Right cardiac atrium (tissue), 5 donors: Measurements from ENCODE around the gene TBXAS1. TPM values are rescaled to one million over a fixed set of nuclear protein-coding genes. Genes with fewer than 3 reads are reported as not detected.

Source experiments
- ATAC-seq, 2 donors: fragments of 200-7000 bp; cut with Tn5 transposase; one replicate each; pipeline versions ENCODE4 v1.8.0 to v1.9.1; 2020; ENCODE audit warnings: moderate library complexity in 2 of 2, mild to moderate bottlenecking in 1 of 2
- DNase-seq, 3 donors: peaks; one replicate each; pipeline ENCODE4 v3.0.0-alpha.2; 2020
- H3K27ac ChIP-seq: one replicate; pipeline ENCODE4 v1.5.1; 2013; ENCODE audit warnings: mild to moderate bottlenecking, low read length, control low read depth, moderate library complexity
- H3K27me3 ChIP-seq: one replicate; pipeline ENCODE4 v1.6.1; 2013; ENCODE audit not compliant: control insufficient read depth, insufficient read depth
- H3K4me1 ChIP-seq: one replicate; pipeline ENCODE4 v1.6.1; 2013; ENCODE audit warnings: low read length; ENCODE audit not compliant: control insufficient read depth, insufficient read depth
- H3K4me3 ChIP-seq: one replicate; pipeline ENCODE4 v1.5.1; 2013; ENCODE audit warnings: low read length, control low read depth
- H3K9me3 ChIP-seq: one replicate; pipeline ENCODE4 v1.6.1; 2013; ENCODE audit warnings: low read length; ENCODE audit not compliant: control insufficient read depth
- WGBS: extraction: QIAGEN DNeasy Blood & Tissue Kit; methylation state at CpG from one replicate; pipeline ENCODE4 v1.1.7; 2013; 5-methylcytosine and 5-hydroxymethylcytosine counted together
- intact Hi-C, 4 donors: fragments of 100-400 bp; cut with DNase I; formaldehyde crosslinking; loops; one replicate each; pipeline versions ENCODE4 v1.11.0 to v1.14.0; 2022 to 2023
- polyA plus RNA-seq: library from polyadenylated mRNA; stranded (reverse); fragments of 200-250 nt; gene quantifications from one replicate; pipeline ENCODE4 v1.2.3, GENCODE V29; 2013
- total RNA-seq, 4 donors: library from RNA; stranded (reverse); fragmentation: NEBNext Ultra II Directional; extraction: Animal tissue kit (Norgen Biotek cat#: 25700); gene quantifications; one replicate each; pipeline ENCODE4 v1.2.1, GENCODE V29; 2021
- donor health status: healthy with polysubstance abuse.
- donor health status: DM: no; HTN: yes; CAD: no.
- donor health status: DM: no; HTN: no; CAD: no.
- donor health status: DM: no; HTN: yes; CAD: no; lungs with severe emphysema.
- donor health status: DM: yes; HTN: yes; CAD: no.

The TBXAS1 gene
- total and polyA plus RNA-seq, 5 donors = 3.1 to 9.1 (median 6.8) TPM

GRCh38 chr7:140005341-140005740 lies 176.3 kb downstream of the TBXAS1 start:
- H3K27me3 ChIP-seq = no peaks in the 10 kb centered on the region
- WGBS = 60% methylated on average over 7 of the region's 7 CpGs
- DNase-seq (no peak), ATAC-seq (no peak)
- no peak overlapping the region for H3K27ac ChIP-seq
- no peak overlapping the region for H3K4me3 ChIP-seq
- H3K4me1 ChIP-seq = no peaks in the 10 kb centered on the region
- intact Hi-C loops = loop anchor here in 3 of 4 donors (5.0 to 10.0 kb wide), 4 partner anchors 361 to 508 kb away; no protein-coding TSS in a partner anchor
- H3K9me3 ChIP-seq = no peaks in the 10 kb centered on the region

- H3K4me3 ChIP-seq = no peak overlapping the region
- peak in 2 of 3 donors; percentile 31 to 67 for DNase-seq
- intact Hi-C loops = loop anchor here in 3 of 4 donors (5.0 to 10.0 kb wide), 4 partner anchors 361 to 509 kb away; no protein-coding TSS in a partner anchor
- no peaks in the 10 kb centered on the region for H3K9me3 ChIP-seq
- H3K4me1 ChIP-seq = no peaks in the 10 kb centered on the region
- no peaks in the 10 kb centered on the region for H3K27me3 ChIP-seq
- peak; percentile 10 to 17 for ATAC-seq
- H3K27ac ChIP-seq = no peak overlapping the region
- 50% methylated on average over 13 of the region's 13 CpGs for WGBS
These were observed 176.9 kb downstream of the TBXAS1 start for GRCh38 chr7:140005754-140006503.

DNA sequence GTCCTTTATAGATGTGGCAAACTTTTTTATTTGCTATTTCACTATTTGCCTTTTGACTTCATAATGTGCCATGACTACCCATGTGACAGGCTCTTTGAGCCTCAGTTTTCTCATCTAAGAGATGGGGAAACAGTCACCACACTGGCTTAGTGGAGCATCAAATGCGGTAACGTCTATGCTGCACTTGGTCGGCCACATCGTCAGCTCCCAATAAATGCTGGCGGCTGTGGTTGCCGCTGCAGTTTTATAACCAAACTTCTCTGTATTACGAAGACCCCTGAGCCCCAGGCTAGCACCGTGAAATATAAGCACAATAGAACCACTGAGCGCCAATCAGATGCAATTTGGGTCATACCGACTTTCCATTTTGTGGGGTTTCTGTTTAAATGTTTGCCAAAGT lies 177.5 kb downstream of the TBXAS1 start:
- Histone ChIP-seq H3K4me1 (no peaks in the 10 kb centered on the region), H3K9me3 (no peaks in the 10 kb centered on the region), H3K27ac (no peak overlapping the region), H3K4me3 (no peak overlapping the region), H3K27me3 (no peaks in the 10 kb centered on the region)
- intact Hi-C loops = loop anchor here in 3 of 4 donors (5.0 to 10.0 kb wide), 4 partner anchors 362 to 509 kb away; no protein-coding TSS in a partner anchor
- ATAC-seq = no peak
- 96% methylated on average over 10 of the region's 10 CpGs for WGBS
- DNase-seq = no peak

GRCh38 chr7:140007051-140007690 lies 178.1 kb downstream of the TBXAS1 start:
- intact Hi-C loops = loop anchor here in 3 of 4 donors (5.0 to 10.0 kb wide), 4 partner anchors 362 to 510 kb away; no protein-coding TSS in a partner anchor
- WGBS = 91% methylated on average over 11 of the region's 11 CpGs
- Histone ChIP-seq H3K4me3 (no peak overlapping the region), H3K9me3 (no peaks in the 10 kb centered on the region), H3K27me3 (no peaks in the 10 kb centered on the region), H3K27ac (no peak overlapping the region), H3K4me1 (no peaks in the 10 kb centered on the region)
- DNase-seq = no peak
- ATAC-seq = no peak

GRCh38 chr7:140008755-140009610 lies 179.9 kb downstream of the TBXAS1 start:
- Histone ChIP-seq H3K4me3 (no peak overlapping the region), H3K9me3 (no peaks in the 10 kb centered on the region), H3K27ac (no peak overlapping the region), H3K4me1 (no peaks in the 10 kb centered on the region), H3K27me3 (no peaks in the 10 kb centered on the region)
- intact Hi-C loops = loop anchor here in 3 of 4 donors (5.0 to 10.0 kb wide), 4 partner anchors 364 to 512 kb away; no protein-coding TSS in a partner anchor
- ATAC-seq (no peak), DNase-seq (no peak)
- 91% methylated on average over 16 of the region's 16 CpGs for WGBS

DNA sequence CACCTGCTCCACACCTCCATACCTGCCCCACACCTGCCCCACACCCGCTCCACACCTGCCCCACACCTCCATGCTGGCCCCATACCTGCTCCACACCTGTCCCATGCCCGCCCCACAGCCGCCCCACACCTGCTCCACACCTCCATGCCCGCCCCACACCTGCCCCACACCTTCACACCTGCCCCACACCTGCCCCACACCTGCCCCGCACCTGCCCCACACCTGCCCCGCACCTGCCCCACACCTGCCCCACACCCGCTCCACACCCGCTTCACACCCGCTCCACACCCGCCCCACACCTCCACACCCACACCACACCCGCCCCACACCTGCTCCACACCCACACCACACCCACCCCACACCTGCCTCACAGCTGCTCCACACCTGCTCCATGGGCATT lies 180.7 kb downstream of the TBXAS1 start:
- ATAC-seq (peak; percentile 15 to 33), DNase-seq (no peak)
- Histone ChIP-seq H3K9me3 (no peaks in the 10 kb centered on the region), H3K27me3 (no peaks in the 10 kb centered on the region), H3K4me1 (no peaks in the 10 kb centered on the region), H3K4me3 (no peak overlapping the region), H3K27ac (no peak overlapping the region)
- intact Hi-C loops = loop anchor here in 3 of 4 donors (5.0 to 10.0 kb wide), 4 partner anchors 365 to 512 kb away; no protein-coding TSS in a partner anchor
- 92% methylated on average over 11 of the region's 11 CpGs for WGBS

GRCh38 chr7:140010194-140010895 lies 181.3 kb downstream of the TBXAS1 start:
- Histone ChIP-seq H3K27me3 (no peaks in the 10 kb centered on the region), H3K27ac (no peak overlapping the region), H3K4me3 (no peak overlapping the region), H3K4me1 (no peaks in the 10 kb centered on the region), H3K9me3 (no peaks in the 10 kb centered on the region)
- intact Hi-C loops = no loop called here
- WGBS = 77% methylated on average over 9 of the region's 9 CpGs
- DNase-seq (no peak), ATAC-seq (no peak)

GRCh38 chr7:140013676-140014075 lies 184.6 kb downstream of the TBXAS1 start:
- no peak for DNase-seq
- Histone ChIP-seq H3K4me1 (no peaks in the 10 kb centered on the region), H3K27ac (no peak overlapping the region), H3K27me3 (no peaks in the 10 kb centered on the region), H3K4me3 (no peak overlapping the region), H3K9me3 (no peaks in the 10 kb centered on the region)
- 93% methylated on average over 4 of the region's 4 CpGs for WGBS
- ATAC-seq = no peak
- intact Hi-C loops = no loop called here

- H3K27me3 ChIP-seq = no peaks in the 10 kb centered on the region
- no peaks in the 10 kb centered on the region for H3K9me3 ChIP-seq
- H3K27ac ChIP-seq = no peak overlapping the region
- no peaks in the 10 kb centered on the region for H3K4me1 ChIP-seq
- no peak overlapping the region for H3K4me3 ChIP-seq
- DNase-seq (no peak), ATAC-seq (no peak)
- WGBS = 91% methylated on average over 10 of the region's 10 CpGs
- intact Hi-C loops = no loop called here
These were observed 185.1 kb downstream of the TBXAS1 start for GRCh38 chr7:140014123-140014522.

DNA sequence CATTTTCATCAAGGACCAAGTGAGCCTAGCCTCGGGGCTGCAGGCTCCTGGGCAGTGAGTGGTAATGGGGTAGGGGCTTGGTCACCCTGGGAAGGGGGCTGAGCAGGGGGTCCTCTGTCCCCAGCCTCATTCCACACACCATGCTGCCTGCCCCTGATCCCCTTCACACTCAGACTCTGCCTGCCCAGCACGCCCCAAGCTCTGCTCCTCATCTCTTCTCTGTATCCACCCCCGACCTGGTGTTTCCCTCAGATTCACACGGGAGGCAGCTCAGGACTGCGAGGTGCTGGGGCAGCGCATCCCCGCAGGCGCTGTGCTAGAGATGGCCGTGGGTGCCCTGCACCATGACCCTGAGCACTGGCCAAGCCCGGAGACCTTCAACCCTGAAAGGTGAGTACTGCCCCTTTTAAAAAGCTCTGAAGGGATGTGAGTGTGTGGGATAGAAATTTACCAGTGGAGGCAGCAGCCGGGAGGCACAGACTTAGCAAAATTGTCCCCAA lies 186.5 kb downstream of the TBXAS1 start:
- Histone ChIP-seq H3K27ac (no peak overlapping the region), H3K27me3 (no peaks in the 10 kb centered on the region), H3K4me1 (no peaks in the 10 kb centered on the region), H3K9me3 (no peaks in the 10 kb centered on the region), H3K4me3 (no peak overlapping the region)
- DNase-seq (no peak), ATAC-seq (no peak)
- WGBS = 87% methylated on average over 11 of the region's 11 CpGs
- intact Hi-C loops = no loop called here
